HCT116 (cell line): Measurements from ENCODE around the gene TMEM174. TPM values are rescaled to one million over a fixed set of nuclear protein-coding genes. Genes with fewer than 3 reads are reported as not detected.

Experiments used
- ATAC-seq: fragments of 200-7000 bp; cut with Tn5 transposase; 2 replicates; pipeline ENCODE4 v1.9.1; 2020; ENCODE audit warnings: mild to moderate bottlenecking, moderate library complexity
- BruUV-seq: library from RNA; stranded (reverse); fragments of 400-500 nt; replicated peaks from 2 replicates; lab custom pipeline; 2021; lab: Mats Ljungman, UMichigan
- CTCF ChIA-PET: fragments of 300-600 bp; sonication (Branson Sonifier 250); formaldehyde crosslinking; loops from one replicate; lab custom pipeline; 2021; ENCODE audit warnings: antibody characterized with exemption; lab: Charles Lee
- POLR2A ChIA-PET: fragments of 300-600, 350-600 bp; sonication (Branson Sonifier 250); formaldehyde crosslinking; loops from one replicate; lab custom pipeline; 2021; ENCODE audit warnings: antibody characterized with exemption; lab: Charles Lee
- RAD21 ChIA-PET, 2 experiments: fragments of 300-600 bp; sonication (Branson Sonifier 250); formaldehyde crosslinking; loops; one replicate each; lab custom pipeline; 2023; ENCODE audit warnings: low total read pairs in 2 of 2; ENCODE audit not compliant: uncharacterized antibody in 2 of 2, unreplicated experiment in 2 of 2, low non-redundant PET in 1 of 2; lab: Charles Lee
- DNase-seq: peaks from one replicate; pipeline ENCODE4 v3.0.0-alpha.2; 2010; ENCODE audit warnings: low read depth, low spot score
- H2AFZ ChIP-seq: fragments of 200-600 bp; shearing (Covaris generic), sonication (generic); 2 replicates; pipeline ENCODE4 v1.6.1; 2017; ENCODE audit warnings: low read depth, mixed run types, mixed read lengths, antibody characterized with exemption, low read length; ENCODE audit not compliant: poor library complexity, severe bottlenecking
- H3K27ac ChIP-seq: 2 replicates; pipeline ENCODE4 v1.5.1; 2012; ENCODE audit warnings: low read depth, low read length
- H3K27me3 ChIP-seq: fragments of 200-600 bp; sonication (generic); 2 replicates; pipeline ENCODE4 v1.6.1; 2016; ENCODE audit warnings: mixed run types, low read length, mixed read lengths; ENCODE audit not compliant: insufficient read depth
- H3K36me3 ChIP-seq, 2 experiments: fragments of 200-500 bp in 1 of 2; fragments of 200-600 bp in 1 of 2; sonication (Bioruptor generic) in 1 of 2; sonication (generic) in 1 of 2; 2 replicates each; pipeline versions ENCODE4 v1.5.1 to v1.6.1; 2014 to 2016; ENCODE audit warnings: low read length in 2 of 2, inconsistent platforms in 1 of 2, mixed read lengths in 1 of 2, mixed run types in 1 of 2; ENCODE audit not compliant: insufficient read depth in 2 of 2, control insufficient read depth in 1 of 2
- H3K4me1 ChIP-seq, 2 experiments: fragments of 200-600 bp in 1 of 2; sonication (generic) in 1 of 2; 2 replicates each; pipeline versions ENCODE4 v1.5.1 to v1.6.1; 2012 to 2017; ENCODE audit warnings: low read length in 2 of 2, inconsistent platforms in 1 of 2, mild to moderate bottlenecking in 1 of 2, mixed read lengths in 1 of 2, mixed run types in 1 of 2, moderate library complexity in 1 of 2; ENCODE audit not compliant: insufficient read depth in 2 of 2, control insufficient read depth in 1 of 2
- H3K4me2 ChIP-seq: fragments of 200-600 bp; sonication (generic); 2 replicates; pipeline ENCODE4 v1.6.1; 2017; ENCODE audit warnings: mixed run types, low read length, mixed read lengths
- H3K4me3 ChIP-seq, 2 experiments: fragments of 200-600 bp in 1 of 2; sonication (generic) in 1 of 2; replicated peaks in 1 of 2; 2 replicates each; pipeline ENCODE4 v1.5.1; 2011 to 2016; ENCODE audit warnings: low read length in 2 of 2, control low read depth in 1 of 2, low read depth in 1 of 2, mild to moderate bottlenecking in 1 of 2, mixed read lengths in 1 of 2, mixed run types in 1 of 2
- H3K79me2 ChIP-seq: fragments of 200-600 bp; sonication (generic); 2 replicates; pipeline ENCODE4 v1.6.1; 2017; ENCODE audit warnings: mild to moderate bottlenecking, mixed run types, low read length, moderate library complexity, mixed read lengths; ENCODE audit not compliant: insufficient read depth
- H3K9ac ChIP-seq: fragments of 200-600 bp; sonication (generic); 2 replicates; pipeline ENCODE4 v1.6.1; 2016; ENCODE audit warnings: low read length, mixed read lengths
- H3K9me2 ChIP-seq: fragments of 200-600 bp; sonication (generic), shearing (Covaris generic); 2 replicates; pipeline ENCODE4 v1.6.1; 2017; ENCODE audit warnings: mixed run types, mild to moderate bottlenecking, moderate library complexity; ENCODE audit not compliant: insufficient read depth
- H3K9me3 ChIP-seq, 2 experiments: fragments of 200-500 bp in 1 of 2; fragments of 200-600 bp in 1 of 2; sonication (Bioruptor generic) in 1 of 2; sonication (generic) in 1 of 2; 2 replicates each; pipeline ENCODE4 v1.6.1; 2014 to 2017; ENCODE audit warnings: low read length in 2 of 2, mixed read lengths in 2 of 2, inconsistent platforms in 1 of 2, low read depth in 1 of 2, mild to moderate bottlenecking in 1 of 2, mixed run types in 1 of 2, moderate library complexity in 1 of 2; ENCODE audit not compliant: control insufficient read depth in 1 of 2, insufficient read depth in 1 of 2
- H4K20me1 ChIP-seq: fragments of 200-600 bp; sonication (generic), shearing (Covaris generic); 2 replicates; pipeline ENCODE4 v1.6.1; 2017; ENCODE audit warnings: mixed run types, mild to moderate bottlenecking, moderate library complexity; ENCODE audit not compliant: insufficient read depth
- CTCF ChIP-seq, 3 experiments: fragments of 200-600 bp in 1 of 3; sonication (generic) in 1 of 3; IDR thresholded peaks in 2 of 3; conservative IDR thresholded peaks in 1 of 3; 2 replicates each; pipeline ENCODE4 v1.5.1; 2012 to 2017; ENCODE audit warnings: low read depth in 2 of 3, low read length in 2 of 3, antibody characterized with exemption in 1 of 3, borderline replicate concordance in 1 of 3, control low read depth in 1 of 3, mild to moderate bottlenecking in 1 of 3, mixed read lengths in 1 of 3, mixed run types in 1 of 3, moderate library complexity in 1 of 3; ENCODE audit not compliant: insufficient read depth in 1 of 3
- ELF1 ChIP-seq: IDR thresholded peaks from 2 replicates; pipeline ENCODE4 v1.6.1; 2012; ENCODE audit warnings: low read depth, borderline replicate concordance
- EZH2phosphoT487 ChIP-seq: fragments of 200-600 bp; IDR thresholded peaks from 2 replicates; pipeline ENCODE4 v1.6.1; 2018; ENCODE audit warnings: antibody characterized with exemption, borderline replicate concordance
- FOSL1 ChIP-seq: IDR thresholded peaks from 2 replicates; pipeline ENCODE4 v1.6.1; 2012; ENCODE audit warnings: low read depth
- MAX ChIP-seq: IDR thresholded peaks from 2 replicates; pipeline ENCODE4 v1.6.1; 2012
- POLR2A ChIP-seq: IDR thresholded peaks from 2 replicates; pipeline ENCODE4 v1.7.0; 2011; ENCODE audit warnings: borderline replicate concordance; ENCODE audit not compliant: insufficient read depth, insufficient read length; ENCODE audit errors: extremely low read depth
- POLR2AphosphoS5 ChIP-seq: IDR thresholded peaks from 2 replicates; pipeline ENCODE4 v1.6.1; 2011; ENCODE audit warnings: mild to moderate bottlenecking, low read depth, low read length, moderate library complexity
- RAD21 ChIP-seq: IDR thresholded peaks from 2 replicates; pipeline ENCODE4 v1.6.1; 2012; ENCODE audit warnings: low read depth, mild to moderate bottlenecking
- REST ChIP-seq: IDR thresholded peaks from 2 replicates; pipeline ENCODE4 v1.6.1; 2012; ENCODE audit warnings: low read depth
- SIN3A ChIP-seq: IDR thresholded peaks from 2 replicates; pipeline ENCODE4 v1.6.1; 2012; ENCODE audit warnings: low read depth
- SRF ChIP-seq: IDR thresholded peaks from 2 replicates; pipeline ENCODE4 v1.6.1; 2012; ENCODE audit warnings: low read depth
- TCF7L2 ChIP-seq: IDR thresholded peaks from 2 replicates; pipeline ENCODE4 v1.7.0; 2011; ENCODE audit warnings: borderline replicate concordance, inconsistent platforms; ENCODE audit not compliant: insufficient read depth, insufficient read length; ENCODE audit errors: extremely low read depth
- ZBTB33 ChIP-seq: IDR thresholded peaks from 2 replicates; pipeline ENCODE4 v1.6.1; 2011; ENCODE audit warnings: mild to moderate bottlenecking, low read length, moderate library complexity; ENCODE audit not compliant: insufficient replicate concordance; ENCODE audit errors: extremely low read depth
- ZFX ChIP-seq: fragments of 450-650 bp; IDR thresholded peaks from 2 replicates; pipeline ENCODE4 v1.6.1; 2017
- intact Hi-C: fragments of 100-400 bp; cut with micrococcal nuclease; formaldehyde crosslinking; loops from 2 replicates; pipeline ENCODE4 v1.10.0; 2022
- total RNA-seq: library from RNA; stranded (reverse); gene quantifications from one replicate; pipeline ENCODE4 v1.2.1, GENCODE V29; 2021; ENCODE audit not compliant: unreplicated experiment

The TMEM174 gene
- total RNA-seq, 1 experiment from 2014 or later = not detected

- H3K4me2 ChIP-seq = no peak overlapping the region
- no peaks in the 10 kb centered on the region for H3K9me3 ChIP-seq
- intact Hi-C loops = no loop called here
- H4K20me1 ChIP-seq = no peaks in the 10 kb centered on the region
- no peaks in the 10 kb centered on the region for H3K36me3 ChIP-seq
- ChIA-PET CTCF (no interaction called here), POLR2A (no interaction called here), RAD21 (no interaction called here)
- no peak overlapping the region for H2AFZ ChIP-seq
- H3K9me2 ChIP-seq = no peaks in the 10 kb centered on the region
- no peaks in the 10 kb centered on the region for H3K27me3 ChIP-seq
- ATAC-seq (no peak), DNase-seq (no peak)
- BruUV-seq = no TSS peak
- H3K79me2 ChIP-seq = no peaks in the 10 kb centered on the region
- H3K4me1 ChIP-seq = peaks cover 0 to 13% of the 10 kb centered on the region in 2 experiments; a peak in 3 of 4 replicates
- no peak overlapping the region for H3K9ac ChIP-seq
- H3K4me3 ChIP-seq = no peak overlapping the region
- H3K27ac ChIP-seq = no peak overlapping the region
- TF ChIP-seq ZFX = no peak
- TF ChIP-seq SRF = no peak
- TF ChIP-seq RAD21 = no peak
- TF ChIP-seq POLR2AphosphoS5 = no peak
- no peak for TF ChIP-seq ELF1
- no peak for TF ChIP-seq EZH2phosphoT487
- no peak for TF ChIP-seq SIN3A
- no peak for TF ChIP-seq REST
- no peak for TF ChIP-seq FOSL1
- no peak for TF ChIP-seq ZBTB33
- TF ChIP-seq MAX = no peak
- no peak for TF ChIP-seq CTCF (IDR thresholded peaks at IDR 0.05 in 2 of 3, conservative IDR thresholded peaks at IDR 0.05 in 1 of 3; ENCODE audit: borderline replicate concordance in 1 of 3, insufficient read depth in 1 of 3, low read depth in 2 of 3, low read length in 2 of 3)
- no peak for TF ChIP-seq TCF7L2
- TF ChIP-seq POLR2A = no peak
Measured at GRCh38 chr5:73197637-73198257, 24.8 kb downstream of the TMEM174 start.
